K562 (cell line): ENCODE data around the gene AP2M1. TPM values are rescaled to one million over a fixed set of nuclear protein-coding genes. Genes with fewer than 3 reads are reported as not detected.

Experiments used
- ATF6 ChIP-seq: sonication (generic); formaldehyde crosslinking; IDR thresholded peaks from 2 replicates; pipeline ENCODE4 v1.4.0; 2020; ENCODE audit warnings: mild to moderate bottlenecking, missing genetic modification reagents
- BHLHE40 ChIP-seq: IDR thresholded peaks from 2 replicates; pipeline ENCODE4 v1.6.1; 2011; ENCODE audit warnings: low read length, improper control_type of control experiment
- DLX4 ChIP-seq: fragments of 250-450 bp; sonication (Bioruptor Pico); IDR thresholded peaks from 2 replicates; pipeline ENCODE4 v1.6.1; 2021; ENCODE audit warnings: mild to moderate bottlenecking
- GTF3C2 ChIP-seq: IDR thresholded peaks from 3 replicates; pipeline ENCODE4 v1.6.1; 2011; ENCODE audit warnings: borderline replicate concordance, mild to moderate bottlenecking, moderate library complexity; ENCODE audit not compliant: insufficient read length; ENCODE audit errors: extremely low read depth
- HNRNPH1 ChIP-seq: fragments of 200-400 bp; formaldehyde crosslinking; optimal IDR thresholded peaks from 2 replicates; pipeline ENCODE3; 2017; ENCODE audit warnings: low read depth, mild to moderate bottlenecking, low read length, moderate library complexity
- HNRNPLL ChIP-seq: fragments of 200-400 bp; formaldehyde crosslinking; IDR thresholded peaks from 2 replicates; pipeline ENCODE4 v1.6.1; 2017; ENCODE audit warnings: low read length, low read depth, mild to moderate bottlenecking; ENCODE audit not compliant: poor library complexity, severe bottlenecking
- JUNB ChIP-seq: fragments of 450-650 bp; formaldehyde crosslinking; conservative IDR thresholded peaks from 2 replicates; pipeline ENCODE4 v1.4.0; 2020; ENCODE audit warnings: mild to moderate bottlenecking
- MTA3 ChIP-seq: fragments of 450-650 bp; formaldehyde crosslinking; IDR thresholded peaks from 2 replicates; pipeline ENCODE4 v1.6.1; 2017; ENCODE audit warnings: mild to moderate bottlenecking, borderline replicate concordance
- MYBL2 ChIP-seq, 2 experiments: fragments of 450-650 bp in 1 of 2; sonication (generic) in 1 of 2; formaldehyde crosslinking in 1 of 2; IDR thresholded peaks; 2 replicates each; pipeline versions ENCODE4 v1.6.1 to v1.8.1; 2017 to 2022; ENCODE audit warnings: borderline replicate concordance in 1 of 2, inconsistent platforms in 1 of 2, low read depth in 1 of 2, mild to moderate bottlenecking in 1 of 2, missing genetic modification reagents in 1 of 2, moderate library complexity in 1 of 2
- NFIX ChIP-seq: fragments of 250-450 bp; sonication (Bioruptor Pico); IDR thresholded peaks from 2 replicates; pipeline ENCODE4 v1.4.0; 2020; ENCODE audit warnings: low read depth, mild to moderate bottlenecking, moderate library complexity
- PPARD ChIP-seq: fragments of 250-450 bp; sonication (Bioruptor Pico); IDR thresholded peaks from 2 replicates; pipeline ENCODE4 v1.8.0; 2022; ENCODE audit warnings: inconsistent platforms, mild to moderate bottlenecking, moderate library complexity
- RBM17 ChIP-seq: fragments of 200-400 bp; formaldehyde crosslinking; IDR thresholded peaks from 2 replicates; pipeline ENCODE4 v1.6.1; 2017; ENCODE audit warnings: low read depth, mild to moderate bottlenecking, low read length, borderline replicate concordance
- SMARCA4 ChIP-seq: fragments of 450-650 bp; IDR thresholded peaks from 2 replicates; pipeline ENCODE4 v1.6.1; 2016
- SNAPC5 ChIP-seq: fragments of 250-450 bp; sonication (Bioruptor Pico); IDR thresholded peaks from 2 replicates; pipeline ENCODE4 v1.8.0; 2021; ENCODE audit warnings: moderate library complexity, mild to moderate bottlenecking, inconsistent platforms
- TGIF2 ChIP-seq: sonication (generic); formaldehyde crosslinking; IDR thresholded peaks from 2 replicates; pipeline ENCODE4 v1.8.1; 2022; ENCODE audit warnings: mild to moderate bottlenecking, missing genetic modification reagents, moderate library complexity
- ZNF695 ChIP-seq: fragments of 450-650 bp; formaldehyde crosslinking; IDR thresholded peaks from 2 replicates; pipeline ENCODE4 v1.4.0; 2020; ENCODE audit warnings: mild to moderate bottlenecking, moderate library complexity
- ZSCAN29 ChIP-seq: fragments of 450-650 bp; IDR thresholded peaks from 2 replicates; pipeline ENCODE4 v1.6.1; 2017
- polyA plus RNA-seq, 8 experiments: library from polyadenylated mRNA; depleted of rRNA in 4 of 8; stranded (reverse) in 5 of 8; unstranded in 3 of 8; fragments of >200 nt; fragmentation: Nextera tagmentation in 2 of 8; fragmentation: Illumina TruSeq in 1 of 8; extraction: Ambion mirVana in 2 of 8; extraction: Trizol in 1 of 8; gene quantifications; 2 replicates each; pipeline versions ENCODE4 v1.2.1 to v1.2.3, GENCODE V29; 2011 to 2014; ENCODE audit warnings: inconsistent platforms in 1 of 8, missing spikeins in 1 of 8
- total RNA-seq, 7 experiments: library from RNA; depleted of rRNA in 6 of 7; stranded (reverse); fragments of >200 nt in 6 of 7; fragmentation: Illumina TruSeq in 2 of 7; extraction: Trizol in 2 of 7; gene quantifications; 2 replicates each; pipeline versions ENCODE4 v1.2.1 to v1.2.3, GENCODE V29; 2011 to 2021; ENCODE audit warnings: low replicate concordance in 1 of 7

AP2M1 gene
- total and polyA plus RNA-seq, 9 of the 15 experiments (the other 6 are each of a cell fraction or from before 2014, with no cell fraction given) = 118 to 505 (median 296) TPM

- no peak for TF ChIP-seq SNAPC5
- TF ChIP-seq SMARCA4 = peak; percentile 53; the same call in 1 of the 2 replicates
- no peak for TF ChIP-seq PPARD (CRISPR knock-in tag)
- no peak for TF ChIP-seq RBM17
- TF ChIP-seq BHLHE40 = peak; percentile 84
- no peak for TF ChIP-seq GTF3C2
- no peak for TF ChIP-seq MYBL2 (IDR thresholded peaks at IDR 0.05; ENCODE audit: low read depth)
- TF ChIP-seq MYBL2 (CRISPR knock-in tag; IDR thresholded peaks at IDR 0.05; ENCODE audit: borderline replicate concordance) = no peak
- TF ChIP-seq DLX4 (CRISPR knock-in tag) = no peak
- no peak for TF ChIP-seq TGIF2 (CRISPR knock-in tag)
- TF ChIP-seq MTA3 = peak; percentile 72; the same call in 1 of the 2 replicates
- no peak for TF ChIP-seq ZSCAN29
- TF ChIP-seq HNRNPLL = peak; percentile 72
- TF ChIP-seq HNRNPH1 = no peak
- no peak for TF ChIP-seq ZNF695 (CRISPR knock-in tag)
- peak; percentile 88; the same call in 1 of the 2 replicates for TF ChIP-seq ATF6 (CRISPR knock-in tag)
- TF ChIP-seq NFIX = no peak
- TF ChIP-seq JUNB = no peak
Measured at GRCh38 chr3:184133840-184134745, 40.6 kb upstream of the AP2M1 start (continued).
